ENCODE results near the gene CYBC1.
"Not testable (repeated sequence)": the region's sequence is repeated elsewhere in the genome, so short reads cannot be mapped to it uniquely, and the experiment has no call there.

Gene CYBC1

DNA sequence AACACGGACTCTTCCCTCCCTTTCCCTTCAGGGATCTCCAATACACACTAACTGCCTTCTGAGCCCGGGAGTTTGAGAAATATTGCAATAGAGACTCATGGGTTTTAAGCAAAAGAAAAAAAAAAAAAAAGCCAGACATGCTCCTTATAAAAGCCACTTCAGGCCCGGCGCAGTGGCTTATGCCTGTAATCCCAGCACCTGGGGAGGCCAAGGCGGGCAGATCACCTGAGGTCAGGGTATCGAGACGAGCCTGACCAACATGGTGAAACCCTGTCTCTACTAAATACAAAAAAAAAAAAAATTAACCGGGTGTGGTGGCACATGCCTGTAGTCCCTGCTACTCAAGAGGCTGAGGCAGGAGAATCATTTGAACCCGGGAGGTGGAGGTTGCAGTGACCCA, 34.8 kb downstream of the CYBC1 start:
- H3K36me3 ChIP-seq (replicated peaks) = no peaks in the 10 kb centered on the region
- H3K4me3 ChIP-seq (ENCODE audit: low read depth, low read length) = no peak overlapping the region
- TF ChIP-seq, protein P1, sequence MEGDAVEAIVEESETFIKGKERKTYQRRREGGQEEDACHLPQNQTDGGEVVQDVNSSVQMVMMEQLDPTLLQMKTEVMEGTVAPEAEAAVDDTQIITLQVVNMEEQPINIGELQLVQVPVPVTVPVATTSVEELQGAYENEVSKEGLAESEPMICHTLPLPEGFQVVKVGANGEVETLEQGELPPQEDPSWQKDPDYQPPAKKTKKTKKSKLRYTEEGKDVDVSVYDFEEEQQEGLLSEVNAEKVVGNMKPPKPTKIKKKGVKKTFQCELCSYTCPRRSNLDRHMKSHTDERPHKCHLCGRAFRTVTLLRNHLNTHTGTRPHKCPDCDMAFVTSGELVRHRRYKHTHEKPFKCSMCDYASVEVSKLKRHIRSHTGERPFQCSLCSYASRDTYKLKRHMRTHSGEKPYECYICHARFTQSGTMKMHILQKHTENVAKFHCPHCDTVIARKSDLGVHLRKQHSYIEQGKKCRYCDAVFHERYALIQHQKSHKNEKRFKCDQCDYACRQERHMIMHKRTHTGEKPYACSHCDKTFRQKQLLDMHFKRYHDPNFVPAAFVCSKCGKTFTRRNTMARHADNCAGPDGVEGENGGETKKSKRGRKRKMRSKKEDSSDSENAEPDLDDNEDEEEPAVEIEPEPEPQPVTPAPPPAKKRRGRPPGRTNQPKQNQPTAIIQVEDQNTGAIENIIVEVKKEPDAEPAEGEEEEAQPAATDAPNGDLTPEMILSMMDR (IDR thresholded peaks at IDR 0.05; ENCODE audit: low read depth, low read length, missing control alignments) = no peak
- in situ Hi-C loops (cut with HindIII; ENCODE audit: low pct_ligation_motif_present, low sequenced_read_pairs) = loop anchor here (10.0 kb wide), 1 partner anchor 71 kb away; no protein-coding TSS in a partner anchor
- DNase-seq = no peak
- H3K27me3 ChIP-seq (replicated peaks) = no peaks in the 10 kb centered on the region
- no peak overlapping the region for H3K27ac ChIP-seq

DNA sequence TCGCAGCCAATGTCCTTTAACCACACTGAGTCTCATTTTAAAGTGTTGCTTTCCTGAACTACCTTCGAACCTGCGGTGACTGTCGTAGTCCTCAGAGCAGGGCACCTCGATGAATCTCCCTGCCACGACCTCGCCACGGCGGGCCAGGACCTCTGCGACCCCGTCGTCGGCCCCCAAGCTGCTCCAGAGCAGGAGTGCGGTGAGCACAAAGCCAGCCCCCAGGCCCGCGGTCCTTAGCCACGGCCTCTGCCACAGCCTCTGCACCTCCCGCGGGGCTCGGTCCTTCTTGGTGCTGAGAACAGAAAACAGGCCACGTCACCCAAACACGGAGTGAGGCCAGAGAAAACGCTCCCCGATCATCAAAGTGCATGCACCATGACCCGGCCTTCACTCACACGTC, 35.2 kb downstream of the CYBC1 start:
- H3K27me3 ChIP-seq (replicated peaks) = no peaks in the 10 kb centered on the region
- DNase-seq = no peak
- no peak overlapping the region for H3K4me3 ChIP-seq (ENCODE audit: low read depth, low read length)
- in situ Hi-C loops (cut with HindIII; ENCODE audit: low pct_ligation_motif_present, low sequenced_read_pairs) = loop anchor here (10.0 kb wide), 1 partner anchor 71 kb away; no protein-coding TSS in a partner anchor
- H3K36me3 ChIP-seq (replicated peaks) = no peaks in the 10 kb centered on the region
- no peak overlapping the region for H3K27ac ChIP-seq
- TF ChIP-seq, protein P1 (IDR thresholded peaks at IDR 0.05; ENCODE audit: low read depth, low read length, missing control alignments) = no peak

DNA sequence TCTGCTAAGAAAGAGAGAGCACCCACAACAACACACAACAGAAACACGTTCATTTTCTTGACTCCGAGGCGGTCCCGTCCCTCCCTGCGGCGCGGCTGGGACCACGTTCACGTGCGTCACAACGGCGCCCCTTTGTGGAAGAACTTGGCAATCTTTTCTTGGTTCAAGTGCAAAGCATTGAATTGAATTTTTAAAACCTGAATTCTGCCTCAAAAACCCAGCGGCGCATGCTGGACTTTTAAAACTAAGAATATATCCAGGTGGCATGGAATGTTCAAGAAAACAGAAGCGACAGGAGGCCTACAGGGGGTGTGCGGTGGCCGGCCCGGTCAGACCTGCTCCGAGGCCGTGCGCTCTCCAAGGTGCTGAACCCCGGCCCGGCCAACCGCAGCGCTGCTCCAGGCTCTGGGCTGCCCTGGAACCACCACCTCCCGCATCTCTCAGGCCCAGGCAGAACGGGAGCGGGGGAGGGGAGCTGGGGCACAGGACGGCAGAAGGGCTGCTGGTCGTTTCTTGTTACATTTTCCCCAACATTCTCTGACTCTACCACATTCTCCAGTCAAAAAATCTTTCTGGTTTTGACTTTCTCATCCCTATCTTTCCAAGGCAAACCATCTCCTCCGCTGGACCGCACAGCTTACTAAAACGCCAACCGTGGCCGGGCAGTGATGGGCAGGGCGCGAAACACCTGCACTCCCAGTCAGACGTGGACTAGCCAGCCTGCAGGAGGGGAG, 35.8 kb downstream of the CYBC1 start:
- peak; percentile 52 for DNase-seq
- in situ Hi-C loops (cut with HindIII; ENCODE audit: low pct_ligation_motif_present, low sequenced_read_pairs) = loop anchor here (10.0 kb wide), 1 partner anchor 70 kb away; no protein-coding TSS in a partner anchor
- H3K27me3 ChIP-seq (replicated peaks) = no peaks in the 10 kb centered on the region
- TF ChIP-seq, protein P1 (IDR thresholded peaks at IDR 0.05; ENCODE audit: low read depth, low read length, missing control alignments) = peak; percentile 74
- H3K36me3 ChIP-seq (replicated peaks) = no peaks in the 10 kb centered on the region
- H3K27ac ChIP-seq = no peak overlapping the region
- no peak overlapping the region for H3K4me3 ChIP-seq (ENCODE audit: low read depth, low read length)

DNA sequence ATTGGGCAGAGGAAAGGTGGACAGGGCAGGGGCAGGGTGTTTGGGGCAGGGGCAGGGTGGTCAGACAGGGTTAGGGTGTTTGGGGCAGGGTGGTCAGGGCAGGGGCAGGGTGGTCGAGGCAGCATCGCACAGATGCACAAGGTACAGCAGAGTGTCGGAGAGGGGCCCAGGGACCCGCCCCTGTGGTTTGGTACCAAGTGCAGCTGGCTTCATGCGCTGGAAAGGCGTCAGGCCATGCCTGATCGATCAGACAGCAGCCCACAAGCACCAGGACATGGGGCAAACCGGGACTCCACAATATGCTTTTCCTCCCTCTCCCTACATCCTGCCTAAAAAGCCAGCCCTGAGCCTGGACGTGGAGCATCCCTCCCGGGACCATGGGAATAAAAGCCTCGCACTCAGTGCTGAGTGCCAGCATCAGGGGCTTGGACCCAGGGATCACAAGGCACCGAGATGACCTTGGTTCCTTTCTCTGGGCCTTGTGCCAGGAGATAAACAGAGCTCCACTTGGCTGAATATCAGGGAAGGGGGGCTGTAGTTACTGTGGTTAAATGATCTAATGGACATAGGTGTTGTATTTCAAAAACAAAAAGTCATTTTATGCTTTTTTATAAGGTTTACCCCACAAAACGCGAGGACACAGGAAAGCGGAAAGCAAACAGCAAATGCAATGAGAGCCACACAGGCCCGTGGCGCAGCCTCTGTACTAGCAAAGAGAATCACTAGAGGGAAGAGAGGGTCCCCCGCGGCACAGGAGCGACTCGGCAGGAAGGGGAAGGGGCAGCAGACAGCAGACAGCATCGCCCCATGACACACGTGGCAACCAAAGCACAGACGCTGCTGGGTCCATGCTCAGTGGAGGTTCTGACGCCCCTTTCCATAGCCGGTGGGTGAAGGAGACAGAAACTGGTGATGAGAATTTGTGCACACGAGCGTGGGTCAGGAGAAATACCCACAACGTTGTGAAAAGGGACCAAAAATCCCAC, 37.7 kb downstream of the CYBC1 start:
- no peak overlapping the region for H3K4me3 ChIP-seq (ENCODE audit: low read depth, low read length)
- DNase-seq = no peak
- no peak overlapping the region for H3K27ac ChIP-seq
- TF ChIP-seq, protein P1 (IDR thresholded peaks at IDR 0.05; ENCODE audit: low read depth, low read length, missing control alignments) = no peak
- no peaks in the 10 kb centered on the region for H3K36me3 ChIP-seq (replicated peaks)
- H3K27me3 ChIP-seq (replicated peaks) = no peaks in the 10 kb centered on the region
- in situ Hi-C loops (cut with HindIII; ENCODE audit: low pct_ligation_motif_present, low sequenced_read_pairs) = loop anchor here (10.0 kb wide), 1 partner anchor 68 kb away; no protein-coding TSS in a partner anchor

DNA sequence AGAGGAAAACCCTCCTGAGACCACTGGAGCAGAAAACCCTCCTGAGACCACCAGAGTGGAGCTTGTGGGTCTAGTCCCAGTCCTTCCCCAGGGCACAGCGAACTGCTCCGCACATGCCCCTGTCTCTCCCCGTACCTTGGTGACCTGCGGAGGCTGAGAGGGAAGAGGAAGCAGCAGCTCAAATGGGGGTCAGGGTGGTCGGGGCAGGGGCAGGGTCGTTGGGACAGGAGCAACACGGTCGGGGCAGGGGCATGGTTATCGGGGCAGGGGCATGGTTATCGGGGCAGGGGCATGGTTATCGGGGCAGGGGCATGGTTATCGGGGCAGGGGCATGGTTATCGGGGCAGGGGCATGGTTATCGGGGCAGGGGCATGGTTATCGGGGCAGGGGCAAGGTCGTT, 38.5 kb downstream of the CYBC1 start:
- H3K27me3 ChIP-seq (replicated peaks); H3K27ac ChIP-seq; DNase-seq; H3K4me3 ChIP-seq (ENCODE audit: low read depth, low read length); H3K36me3 ChIP-seq (replicated peaks): not testable (repeated sequence)
- in situ Hi-C loops (cut with HindIII; ENCODE audit: low pct_ligation_motif_present, low sequenced_read_pairs) = loop anchor here (10.0 kb wide), 1 partner anchor 67 kb away; no protein-coding TSS in a partner anchor

Data from brain microvascular endothelial cell (primary cell).